GM21526 (cell line): ENCODE measurements around the gene FNIP2.
"Not testable (repeated sequence)": the region's sequence is repeated elsewhere in the genome, so short reads cannot be mapped to it uniquely, and the experiment has no call there.

Experiments used
- ATAC-seq: cut with Tn5 transposase; IDR thresholded peaks from one replicate; pipeline ENCODE4 v1.9.1; 2021; ENCODE audit warnings: moderate library complexity; ENCODE audit not compliant: unreplicated experiment, low FRiP score

Gene FNIP2

GRCh38 chr4:158941895-158942294 is 173.1 kb downstream of the FNIP2 start:
- ATAC-seq, result no peak

GRCh38 chr4:158945529-158946108 is 176.8 kb downstream of the FNIP2 start:
- ATAC-seq, result no peak

GRCh38 chr4:158946825-158947224 is 178.0 kb downstream of the FNIP2 start:
- ATAC-seq, result no peak

DNA sequence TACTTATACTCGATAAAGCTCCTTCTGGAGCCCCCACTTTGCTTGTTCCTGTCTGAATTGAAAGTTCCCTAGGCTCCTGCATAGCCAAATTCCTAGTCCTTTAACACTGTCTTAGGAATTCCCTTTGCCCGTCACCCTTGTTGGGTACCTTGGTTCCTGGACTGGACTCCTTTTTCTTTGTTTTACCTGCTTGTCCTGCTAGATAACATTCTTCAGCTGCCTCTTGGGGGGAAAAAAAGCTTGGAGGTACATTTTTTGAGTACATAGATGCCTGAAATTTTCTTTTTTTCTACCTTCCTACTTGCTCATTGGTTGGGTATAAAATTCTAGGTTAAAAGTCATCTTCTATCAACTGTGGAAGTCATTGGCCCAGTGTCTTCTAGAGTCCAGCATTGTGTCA is 179.2 kb downstream of the FNIP2 start:
- no peak for ATAC-seq

GRCh38 chr4:158949099-158949498 is 180.3 kb downstream of the FNIP2 start:
- ATAC-seq, result no peak

DNA sequence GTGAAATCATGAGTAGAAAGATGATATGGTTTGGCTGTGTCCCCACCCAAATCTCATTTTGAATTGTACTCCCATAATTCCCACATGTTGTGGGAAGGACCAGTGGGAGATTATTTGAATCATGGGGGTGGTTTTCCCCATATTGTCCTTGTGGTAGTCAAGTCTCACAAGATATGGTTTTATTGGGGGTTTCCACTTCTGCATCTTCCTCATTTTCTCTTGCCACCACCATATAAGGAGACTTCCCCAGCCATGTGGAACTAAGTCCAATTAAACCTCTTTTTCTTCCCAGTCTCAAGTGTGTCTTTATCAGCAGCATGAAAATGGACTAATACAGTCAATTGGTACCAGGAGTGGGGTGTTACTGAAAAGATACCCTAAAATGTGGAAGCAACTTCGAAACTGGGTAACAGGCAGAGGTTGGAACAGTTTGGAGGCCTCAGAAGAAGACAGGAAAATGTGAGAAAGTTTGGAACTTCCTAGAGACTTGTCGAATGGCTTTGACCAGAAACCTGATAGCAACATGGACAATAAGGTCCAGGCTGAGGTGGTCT is 183.5 kb downstream of the FNIP2 start:
- not testable (repeated sequence) for ATAC-seq

DNA sequence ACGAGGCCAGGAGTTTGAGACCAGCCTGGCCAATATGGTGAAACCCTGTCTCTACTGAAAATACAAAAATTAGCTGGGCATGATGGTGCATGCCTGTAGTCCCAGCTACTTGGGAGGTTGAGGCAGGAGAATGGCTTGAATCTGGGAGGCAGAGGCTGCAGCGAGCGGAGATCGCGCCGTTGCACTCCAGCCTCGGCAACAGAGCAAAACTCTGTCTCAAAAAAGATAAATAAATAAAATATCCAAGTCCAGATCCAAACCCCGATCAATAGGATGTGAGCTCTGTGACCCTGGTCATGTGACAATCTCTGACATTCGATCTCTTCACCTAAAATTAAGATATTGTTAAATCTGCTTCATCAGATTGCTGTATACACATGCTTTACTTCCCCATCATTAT is 187.5 kb downstream of the FNIP2 start:
- not testable (repeated sequence) for ATAC-seq

DNA sequence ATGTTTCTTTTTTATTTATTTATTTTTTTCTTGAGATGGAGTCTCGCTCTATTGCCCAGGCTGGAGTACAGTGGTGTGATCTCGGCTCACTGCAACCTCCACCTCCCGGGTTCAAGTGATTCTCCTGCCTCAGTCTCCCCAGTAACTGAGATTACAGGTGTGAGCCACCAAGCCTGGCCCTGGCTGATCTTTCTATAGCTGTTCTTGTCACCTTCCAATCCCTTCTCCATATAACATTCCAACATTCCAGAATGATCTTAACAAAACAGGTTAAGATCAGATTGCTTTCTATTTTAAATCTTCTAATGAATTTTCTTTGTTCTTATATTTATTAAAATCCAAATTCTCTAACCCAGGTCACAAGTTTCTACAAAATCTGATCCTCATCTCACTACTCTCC is 188.1 kb downstream of the FNIP2 start:
- not testable (repeated sequence) for ATAC-seq
